Stimulated activated CD4-positive, alpha-beta T cell treated with anti-CD3 and anti-CD28 coated beads, Interleukin-4, amount 100 ng/mL, for 48 hours (primary cell): ENCODE data around the gene SPEN.
"Not testable (repeated sequence)": the region's sequence is repeated elsewhere in the genome, so short reads cannot be mapped to it uniquely, and the experiment has no call there.

Source experiments
- DNase-seq, 2 donors: peaks; one replicate each; pipeline ENCODE4 v3.0.0-alpha.2; 2020; ENCODE audit warnings: low read depth in 2 of 2

Gene SPEN

DNA sequence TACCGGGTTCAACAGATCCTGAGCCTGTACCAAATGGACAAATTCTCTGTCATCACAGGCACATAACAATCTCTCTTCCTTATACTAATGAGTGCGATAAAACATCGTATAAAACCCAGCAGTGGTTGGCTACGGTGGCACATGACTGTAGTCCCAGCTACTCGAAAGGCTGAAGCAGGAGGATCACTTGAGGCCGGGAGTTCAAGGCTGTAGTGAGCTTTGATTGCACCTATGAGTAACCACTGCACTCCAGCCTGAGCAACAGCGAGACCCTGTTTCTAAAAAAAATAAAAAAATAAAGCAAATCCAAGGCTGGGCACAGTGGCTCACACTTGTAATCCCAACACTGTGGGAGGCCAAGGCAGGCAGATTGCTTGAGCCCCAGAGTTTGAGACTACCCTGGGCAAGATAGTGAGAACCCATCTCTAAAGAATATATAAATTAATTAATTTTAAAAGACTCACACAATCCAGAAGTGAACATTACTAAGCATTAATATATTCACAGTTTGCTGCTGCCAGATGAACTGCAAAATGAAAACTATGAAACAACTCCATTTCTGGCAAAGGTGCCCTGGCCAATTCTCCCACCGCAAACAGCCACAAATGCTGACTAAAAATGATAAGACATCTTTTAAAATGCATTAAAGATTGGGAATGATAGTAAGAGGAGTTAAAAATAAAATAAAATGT is 115.3 kb downstream of the SPEN start:
- DNase-seq, result no peak

GRCh38 chr1:15963363-15963967 is 116.0 kb downstream of the SPEN start:
- no peak for DNase-seq

- no peak for DNase-seq
Measured at GRCh38 chr1:15963968-15964648, 116.6 kb downstream of the SPEN start.

DNA sequence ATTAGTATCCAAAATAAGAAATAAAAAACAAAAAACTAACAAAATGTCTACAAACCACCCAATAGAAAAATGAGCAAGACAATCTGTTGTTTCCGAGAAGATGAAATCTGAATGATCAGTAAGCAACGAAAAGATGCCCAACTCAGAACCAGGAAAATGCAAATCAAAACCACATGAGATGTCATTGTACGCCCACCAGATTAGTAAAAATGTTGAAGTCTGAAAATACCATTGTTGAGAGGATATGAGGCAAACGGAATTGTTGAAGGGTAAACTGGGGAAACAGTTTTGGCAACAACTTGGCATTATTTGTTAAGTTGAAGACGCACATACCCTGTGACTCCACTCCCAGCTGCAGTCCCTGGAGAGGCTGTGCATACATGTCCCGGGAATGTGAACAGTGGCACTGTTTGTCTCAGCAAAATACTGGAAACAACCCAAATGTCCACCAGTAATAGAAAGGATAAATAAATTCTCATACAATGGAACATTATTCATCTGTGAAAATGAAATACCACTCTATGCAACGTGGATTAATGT is 117.8 kb downstream of the SPEN start:
- no peak for DNase-seq

DNA sequence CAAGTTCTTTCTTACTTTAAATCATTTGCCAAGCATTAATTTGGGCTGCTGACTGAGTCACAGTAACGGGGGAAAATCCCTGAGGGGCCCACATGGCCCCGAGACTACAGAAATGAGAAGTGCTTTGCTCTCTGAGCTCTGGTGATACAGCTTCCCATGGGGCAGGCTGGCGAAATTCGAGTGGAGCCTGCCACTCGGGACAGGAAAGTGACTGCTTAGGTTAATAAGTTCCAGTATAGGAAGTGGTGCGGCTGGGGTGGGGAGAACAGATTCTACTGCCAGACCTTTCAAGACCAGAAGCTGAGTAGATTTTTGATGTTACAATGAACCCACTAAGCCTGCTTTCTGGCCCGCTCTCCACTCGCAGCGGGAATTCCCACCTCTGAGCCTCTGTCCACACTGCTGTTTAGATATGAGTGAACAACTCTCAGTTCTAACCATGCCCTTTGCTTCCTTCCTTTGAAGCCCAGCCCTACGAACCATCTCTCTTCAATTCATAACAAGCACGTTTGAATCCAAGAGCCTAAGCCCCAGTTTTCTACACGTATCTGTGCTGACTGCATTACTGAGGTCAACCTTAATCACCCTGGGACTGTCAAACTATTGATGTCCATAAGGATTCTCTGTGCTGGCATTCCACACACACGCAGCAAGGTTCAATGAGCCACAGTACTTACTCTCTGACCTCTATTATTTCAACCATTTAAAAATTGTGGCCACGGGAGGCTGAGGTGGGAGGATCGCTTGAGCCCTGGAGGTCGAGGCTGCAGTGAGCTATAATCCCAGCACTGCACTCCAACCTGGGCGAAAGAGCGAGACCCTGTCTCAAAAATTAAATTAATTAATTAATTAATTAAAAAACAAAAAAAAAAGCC is 118.8 kb downstream of the SPEN start:
- DNase-seq, result peak; percentile 66 to 77

DNA sequence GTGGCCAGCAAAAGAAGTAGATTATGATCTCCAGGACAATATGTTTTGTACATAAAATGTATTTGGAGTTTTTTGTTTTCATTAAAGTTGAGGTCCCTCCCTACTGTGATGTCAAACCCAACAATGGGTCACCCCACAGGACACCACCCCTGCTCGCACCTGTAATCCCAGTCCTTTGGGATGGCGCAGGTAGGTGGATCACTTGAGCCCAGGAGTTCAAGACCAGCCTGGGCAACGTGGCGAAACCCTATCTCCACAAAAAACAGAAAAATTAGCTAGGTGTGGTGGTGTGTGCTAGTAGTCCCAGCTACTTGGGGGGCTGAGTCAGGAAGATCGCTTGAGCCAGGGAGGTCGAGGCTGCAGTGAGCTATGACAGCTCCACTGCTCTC is 119.4 kb downstream of the SPEN start:
- no peak for DNase-seq

DNA sequence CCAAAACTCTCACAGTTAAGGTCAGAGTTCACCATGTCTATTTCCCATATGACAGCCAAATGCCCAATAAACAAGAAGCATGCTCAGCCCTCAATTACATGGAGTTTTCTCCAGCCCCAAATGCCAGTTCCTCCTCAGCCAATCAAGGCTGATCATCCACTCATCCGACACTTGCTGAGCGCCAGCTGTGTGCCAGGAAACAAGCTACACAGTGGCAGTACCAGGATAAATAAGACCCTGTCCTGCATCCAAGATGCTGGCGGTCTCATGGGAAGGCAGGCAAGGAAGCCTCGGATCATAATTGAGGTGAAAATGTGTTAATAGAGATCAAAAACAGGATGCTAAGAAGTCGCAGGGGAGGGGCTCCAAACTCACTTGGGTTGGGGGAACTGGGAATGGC is 120.7 kb downstream of the SPEN start:
- no peak for DNase-seq

GRCh38 chr1:15969321-15969880 is 121.9 kb downstream of the SPEN start:
- DNase-seq, result no peak

GRCh38 chr1:15970911-15971310 is 123.4 kb downstream of the SPEN start:
- no peak for DNase-seq

DNA sequence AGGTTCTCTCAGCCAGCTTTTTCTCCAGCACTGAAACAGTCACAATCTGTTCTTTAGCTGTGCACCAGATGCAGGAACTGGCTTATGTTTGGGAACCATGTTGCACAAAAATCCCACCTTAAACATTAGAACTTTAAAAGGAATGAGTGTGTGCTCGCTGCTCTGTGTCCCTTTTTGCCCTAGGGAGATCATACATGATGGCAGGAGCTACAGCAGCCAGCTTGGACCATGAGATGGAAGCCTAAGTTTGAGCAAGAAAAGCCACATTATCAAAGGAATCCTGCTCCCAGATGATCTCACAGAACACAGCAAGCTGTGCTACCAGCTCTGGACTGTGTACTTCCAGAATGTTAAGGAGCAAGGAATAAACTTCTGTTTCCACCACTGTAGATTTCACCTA is 124.9 kb downstream of the SPEN start:
- DNase-seq, result no peak

- DNase-seq, result no peak
Measured at GRCh38 chr1:15973772-15974171, 126.3 kb downstream of the SPEN start.

DNA sequence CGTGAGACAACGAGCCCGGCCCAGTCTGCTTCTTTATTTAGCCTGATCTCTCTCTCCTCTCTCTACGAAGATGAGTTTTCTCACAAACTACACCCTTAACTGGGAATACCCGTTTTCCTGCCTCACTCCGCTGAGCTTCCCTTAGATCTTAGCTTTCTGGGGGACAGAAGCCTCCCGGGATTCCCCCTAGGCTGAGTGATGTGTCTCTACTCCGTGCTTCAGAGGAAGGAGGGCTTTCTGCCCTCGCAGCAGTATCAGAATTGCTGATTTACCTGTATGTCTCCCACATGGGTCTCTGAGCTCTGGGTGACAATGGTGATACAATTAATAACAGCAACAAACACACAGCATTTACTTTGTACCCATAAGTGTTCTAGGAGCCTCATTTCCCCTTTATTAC is 127.3 kb downstream of the SPEN start:
- peak in 1 of 2 donors; percentile 23 for DNase-seq

GRCh38 chr1:15975358-15975804 is 127.9 kb downstream of the SPEN start:
- DNase-seq, result peak; percentile 63 to 74

DNA sequence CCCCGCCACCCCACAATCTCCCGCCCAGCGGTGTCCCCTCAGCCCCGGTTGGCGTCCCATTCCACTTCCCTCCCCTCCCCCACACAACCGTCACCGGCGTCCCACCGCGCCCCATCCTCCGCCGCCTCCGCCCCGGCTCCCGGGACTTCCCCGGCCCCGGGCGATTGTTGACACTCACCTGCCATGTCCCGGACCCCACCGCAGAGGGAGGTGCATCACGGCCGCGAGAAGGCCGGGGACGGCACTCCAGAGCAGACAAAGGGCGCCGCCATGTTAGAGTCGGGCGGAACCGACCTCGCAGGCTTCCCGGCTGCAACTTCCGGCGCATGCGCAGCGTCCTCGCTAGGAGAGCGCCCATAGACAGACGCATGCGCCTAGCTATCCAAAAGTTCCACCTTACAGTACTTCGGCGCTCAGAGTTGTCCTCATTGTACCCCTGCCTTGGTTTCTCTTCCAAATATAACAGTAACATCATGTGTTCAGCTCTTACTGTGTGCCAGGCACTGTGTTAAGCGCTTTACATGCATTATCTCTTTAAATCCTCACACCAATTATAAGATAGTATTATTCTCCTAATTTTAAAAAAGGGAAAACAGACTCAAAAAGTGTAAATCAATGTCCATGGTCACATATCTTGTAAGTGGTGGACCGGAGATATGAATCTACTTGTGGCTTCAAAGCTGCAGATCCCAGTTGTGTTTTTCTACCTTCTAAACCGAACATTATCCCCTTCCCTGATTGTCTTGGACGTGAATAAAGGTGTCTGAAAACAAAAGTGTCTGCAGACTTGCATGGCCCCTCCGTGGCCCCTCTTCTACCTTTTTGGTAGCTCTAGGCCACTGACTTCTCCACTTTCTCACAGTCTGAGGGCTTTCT is 128.5 kb downstream of the SPEN start, which contains the start of gene ZBTB17:
ZBTB17 (minus strand) TSS at position 297 of the 876 bp plus-strand sequence. CDS start 27,606 bp downstream, outside the sequence.
- peak; percentile 94 to 95 for DNase-seq

DNA sequence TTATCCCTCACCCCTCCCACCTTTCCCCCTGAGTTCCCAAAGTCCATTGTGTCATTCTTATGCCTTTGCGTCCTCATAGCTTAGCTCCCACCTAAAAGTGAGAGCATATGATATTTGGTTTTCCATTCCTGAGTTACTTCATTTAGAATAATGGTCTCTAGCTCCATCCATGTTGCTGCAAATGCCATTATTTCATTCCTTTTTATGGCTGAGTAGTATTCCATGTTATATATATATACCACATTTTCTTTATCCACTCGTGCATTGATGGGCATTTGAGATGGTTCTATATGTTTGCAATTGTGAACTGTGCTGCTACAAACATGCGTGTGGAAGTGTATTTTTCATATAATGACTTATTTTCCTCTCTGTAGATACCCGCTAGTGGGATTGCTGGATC is 130.4 kb downstream of the SPEN start:
- not testable (repeated sequence) for DNase-seq

GRCh38 chr1:15981679-15982078 is 134.2 kb downstream of the SPEN start:
- no peak for DNase-seq

DNA sequence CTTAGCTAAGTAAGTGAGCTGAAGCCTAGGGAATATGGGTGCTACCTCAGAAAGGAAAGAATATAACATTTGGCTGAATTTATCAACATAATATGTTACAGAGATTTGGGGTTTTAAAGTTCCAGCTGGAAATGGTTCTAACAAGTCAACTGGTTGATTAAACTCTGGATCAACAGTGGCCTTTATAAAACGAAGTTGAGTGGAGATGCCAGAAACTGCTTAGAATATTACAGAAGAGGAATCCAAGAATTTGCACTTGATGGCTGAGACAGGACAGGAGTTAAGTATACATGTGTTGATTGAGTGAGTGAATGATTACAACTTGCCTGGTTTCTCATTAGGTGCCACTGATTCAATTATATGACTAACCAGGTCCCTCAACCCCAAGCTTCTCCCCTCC is 135.8 kb downstream of the SPEN start:
- no peak for DNase-seq

- DNase-seq, result no peak
Measured at GRCh38 chr1:15985611-15986297, 138.2 kb downstream of the SPEN start.

- no peak for DNase-seq
Measured at GRCh38 chr1:15988856-15989736, 141.6 kb downstream of the SPEN start.
